Measurements from ENCODE around the gene PPP2R1A.
"Not testable (repeated sequence)": the region's sequence is repeated elsewhere in the genome, so short reads cannot be mapped to it uniquely, and the experiment has no call there.

Gene PPP2R1A

DNA sequence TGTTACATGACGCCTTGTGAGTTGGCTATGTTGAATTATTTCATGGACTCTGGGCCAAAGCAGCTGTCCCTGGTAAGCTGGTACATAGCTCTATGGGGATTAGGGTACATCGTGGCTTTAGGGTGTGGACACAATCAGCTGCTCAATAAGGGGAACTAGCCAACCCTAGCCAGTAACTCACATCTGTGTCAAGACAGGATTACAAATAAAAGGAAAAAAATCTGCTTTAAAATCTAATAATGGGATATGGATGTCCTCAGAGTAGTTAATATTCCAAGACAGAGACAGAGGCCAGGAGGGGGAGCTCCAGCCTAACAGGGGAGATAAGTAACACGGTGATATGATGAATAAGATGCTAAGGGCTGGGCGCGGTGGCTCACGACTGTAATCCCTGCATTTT lies 58.4 kb downstream of the PPP2R1A start:
- peak; percentile 55 to 72 for DNase-seq

- no peak for DNase-seq
These were observed 68.6 kb downstream of the PPP2R1A start for GRCh38 chr19:52258426-52258825.

- not testable (repeated sequence) for DNase-seq
These were observed 75.7 kb downstream of the PPP2R1A start for GRCh38 chr19:52265556-52265955.

DNA sequence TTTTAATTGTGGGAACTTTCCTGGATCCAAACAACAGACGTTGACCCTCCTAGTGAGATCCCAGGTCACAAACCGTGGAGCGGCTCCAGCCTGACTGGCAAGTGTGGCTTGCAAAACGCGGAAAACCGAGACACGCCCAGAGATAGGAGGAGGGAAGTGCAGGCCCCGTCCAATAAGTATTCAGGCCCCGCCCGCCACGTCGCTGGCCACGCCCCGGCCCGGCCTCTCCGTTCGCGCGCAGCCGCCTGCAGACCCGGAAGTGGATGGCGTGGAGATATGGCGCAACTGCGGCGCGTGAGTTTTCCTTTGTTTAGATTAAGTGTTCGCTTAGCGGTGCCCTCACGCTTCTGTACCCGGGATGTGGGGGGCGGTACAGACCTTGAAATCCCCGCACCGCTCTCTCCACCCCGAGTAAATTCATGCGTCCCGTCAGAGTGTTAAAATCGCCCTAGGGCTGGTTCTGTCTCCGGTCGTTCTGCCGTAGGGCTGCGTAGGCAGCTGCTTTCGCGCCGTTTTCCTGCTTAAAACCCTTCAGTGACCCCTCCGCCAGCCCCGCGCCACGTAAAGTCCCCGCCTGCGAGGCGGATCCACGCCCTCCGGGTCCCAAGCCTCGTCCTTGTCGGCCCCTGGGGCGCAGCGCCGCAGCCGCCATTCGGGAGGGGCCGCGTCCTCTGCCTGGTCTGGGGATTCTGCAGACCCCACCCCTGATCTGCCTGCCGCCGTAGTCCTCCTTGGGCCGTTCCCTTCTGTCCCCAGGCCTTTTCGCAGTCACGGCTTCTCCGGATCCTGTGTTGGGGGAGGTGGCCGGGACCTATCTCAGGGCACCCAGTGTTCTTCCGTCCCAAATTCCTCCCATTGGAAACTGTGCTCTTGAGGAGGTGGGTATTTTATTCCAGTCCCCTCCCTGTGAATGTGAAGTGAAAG lies 79.7 kb downstream of the PPP2R1A start, which contains the start of gene ZNF766:
Gene ZNF766 (plus strand): TSS at position 250 of the 924 bp plus-strand sequence. CDS start 27 bp downstream, at position 277.
- peak; percentile 94 to 96 for DNase-seq

- DNase-seq, result peak in 1 of 2 donors; percentile 20
These were observed 80.5 kb downstream of the PPP2R1A start for GRCh38 chr19:52270266-52270885.

DNA sequence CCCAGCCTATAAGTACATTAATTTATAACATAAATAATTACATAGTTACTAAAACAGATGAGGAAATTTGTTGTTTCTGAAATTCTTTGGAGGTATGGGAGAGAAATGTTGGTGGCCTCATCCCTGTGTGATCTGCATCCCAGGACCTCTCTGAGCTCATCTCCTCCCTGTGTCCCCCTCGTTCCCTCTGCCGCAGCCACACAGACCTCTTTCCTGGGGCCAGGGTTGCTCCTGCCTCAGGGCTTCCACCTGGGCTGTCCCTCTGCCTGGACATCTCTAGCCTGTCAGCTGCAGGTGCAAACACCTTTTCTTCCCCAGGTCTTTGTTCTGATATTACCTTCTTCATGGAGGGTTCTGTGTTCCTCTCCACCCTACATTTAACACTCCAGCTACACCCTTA lies 83.4 kb downstream of the PPP2R1A start:
- DNase-seq, result no peak

- no peak for DNase-seq
These were observed 84.3 kb downstream of the PPP2R1A start for GRCh38 chr19:52274191-52274590.

- no peak for DNase-seq
These were observed 86.1 kb downstream of the PPP2R1A start for GRCh38 chr19:52275988-52276387.

DNA sequence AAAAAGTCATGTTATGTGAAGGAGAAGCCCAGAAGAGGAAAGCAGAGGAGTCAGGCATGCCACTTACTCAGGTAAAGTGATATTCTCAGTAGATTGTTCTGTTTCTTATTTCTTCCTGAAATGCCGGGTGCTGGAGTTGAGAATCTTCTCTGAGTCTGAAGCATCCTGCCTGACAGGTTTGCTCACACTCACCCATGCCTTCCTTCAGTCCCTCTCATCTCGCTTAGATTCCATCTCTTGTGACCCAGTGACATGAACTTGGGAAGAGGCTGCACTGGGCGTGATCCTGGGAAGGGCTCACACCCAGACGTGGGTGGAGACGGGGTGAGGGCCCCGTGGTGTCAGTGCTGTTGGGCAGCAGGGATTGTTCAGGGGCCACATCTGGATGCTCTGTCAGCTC lies 87.6 kb downstream of the PPP2R1A start:
- DNase-seq, result no peak

Data from CD4-positive, alpha-beta T cell treated with Interferon alpha-2 for 1 hour (primary cell).